Gastrocnemius medialis (tissue), 4 donors: Measurements from ENCODE around the gene YTHDF1. TPM values are rescaled to one million over a fixed set of nuclear protein-coding genes. Genes with fewer than 3 reads are reported as not detected.
A peak's percentile ranks its signal among the peaks of the same experiment; 100 is the strongest.

ENCODE experiments used
- ATAC-seq, 2 donors: fragments of 150-250 bp; one replicate each; pipeline ENCODE4 v1.9.1; 2016
- DNase-seq, 2 donors: peaks; one replicate each; pipeline ENCODE4 v3.0.0-alpha.2; 2019
- H3K27ac ChIP-seq, 4 donors: fragments of 200-600 bp; sonication (generic); 1 replicate in 1 of 4; 2 replicates in 3 of 4; pipeline ENCODE4 v1.5.1; 2016 to 2018; ENCODE audit warnings: mild to moderate bottlenecking in 2 of 4, moderate library complexity in 1 of 4
- H3K27me3 ChIP-seq, 3 donors: fragments of 200-600 bp; sonication (generic) in 2 of 3; 1 replicate in 1 of 3; 2 replicates in 2 of 3; pipeline versions ENCODE4 v1.5.1 to v1.6.0; 2016 to 2019; ENCODE audit warnings: mild to moderate bottlenecking in 1 of 3, moderate library complexity in 1 of 3
- H3K36me3 ChIP-seq, 2 donors: fragments of 200-600 bp; sonication (generic) in 1 of 2; one replicate each; pipeline ENCODE4 v1.5.1; 2017 to 2018
- H3K4me1 ChIP-seq, 2 donors: fragments of 200-600 bp; sonication (generic) in 1 of 2; one replicate each; pipeline ENCODE4 v1.5.1; 2016 to 2017; ENCODE audit warnings: mild to moderate bottlenecking in 2 of 2
- H3K4me3 ChIP-seq, 4 donors: fragments of 200-600 bp; sonication (generic) in 3 of 4; 1 replicate in 1 of 4; 2 replicates in 3 of 4; pipeline ENCODE4 v1.5.1; 2016 to 2019; ENCODE audit warnings: mild to moderate bottlenecking in 2 of 4
- H3K9me3 ChIP-seq, 3 donors: fragments of 200-600 bp; sonication (generic) in 2 of 3; 1 replicate in 1 of 3; 2 replicates in 2 of 3; pipeline ENCODE4 v1.5.1; 2016 to 2019
- POLR2A ChIP-seq, 2 donors: fragments of 450-650 bp; IDR thresholded peaks; one replicate each; pipeline ENCODE4 v1.6.1; 2017; ENCODE audit warnings: antibody characterized with exemption in 2 of 2, mild to moderate bottlenecking in 2 of 2, moderate library complexity in 2 of 2
- in situ Hi-C, 4 donors: fragments of 200-750 bp; cut with MboI; loops; one replicate each; pipeline versions ENCODE4 v1.15.0 to v1.8.0; 2017; ENCODE audit warnings: low sequenced_read_pairs in 4 of 4
- intact Hi-C: fragments of 100-400 bp; cut with DNase I; formaldehyde crosslinking; loops from one replicate; pipeline ENCODE4 v1.15.1; 2023; ENCODE audit warnings: low total_unique reads
- total RNA-seq, 4 donors: library from RNA; depleted of rRNA; stranded (reverse); fragments of >200 nt; gene quantifications; one replicate each; pipeline versions ENCODE4 v1.1.0 to v1.2.3, GENCODE V29; 2016
- TF ChIP-seq, protein P1 (sequence below), 5 experiments: fragments of 450-650 bp in 3 of 5; fragments of 200-600 bp in 2 of 5; sonication (generic) in 2 of 5; IDR thresholded peaks in 4 of 5; conservative IDR thresholded peaks in 1 of 5; 1 replicate in 4 of 5; 2 replicates in 1 of 5; pipeline ENCODE4 v1.5.1; 2016 to 2019; ENCODE audit warnings: antibody characterized with exemption in 5 of 5, mild to moderate bottlenecking in 3 of 5, moderate library complexity in 3 of 5

Gene YTHDF1
- total RNA-seq, 4 donors from 2014 or later, result 37.1 to 45.7 (median 40.4) TPM

DNA sequence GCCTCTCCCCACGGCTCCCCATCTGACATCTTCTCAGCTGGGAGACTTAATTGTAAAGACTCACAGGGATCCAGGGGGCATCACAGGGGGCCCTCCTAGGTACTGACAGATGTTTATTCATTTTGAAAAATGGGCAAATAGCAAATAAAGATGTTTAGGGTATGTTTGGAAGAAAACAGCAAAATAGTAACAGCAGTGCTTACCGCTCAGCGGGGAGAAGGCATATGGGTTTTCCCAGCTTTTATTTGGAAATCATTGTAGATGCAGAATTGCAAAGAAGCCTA lies 17.1 kb upstream of the YTHDF1 start:
- H3K9me3 ChIP-seq, result no peaks in the 10 kb centered on the region
- no peak overlapping the region for H3K4me3 ChIP-seq
- H3K4me1 ChIP-seq, result no peaks in the 10 kb centered on the region
- DNase-seq (no peak), ATAC-seq (no peak)
- peaks cover 28 to 42% (median 37%) of the 10 kb centered on the region in 3 donors for H3K27me3 ChIP-seq
- TF ChIP-seq, protein P1, sequence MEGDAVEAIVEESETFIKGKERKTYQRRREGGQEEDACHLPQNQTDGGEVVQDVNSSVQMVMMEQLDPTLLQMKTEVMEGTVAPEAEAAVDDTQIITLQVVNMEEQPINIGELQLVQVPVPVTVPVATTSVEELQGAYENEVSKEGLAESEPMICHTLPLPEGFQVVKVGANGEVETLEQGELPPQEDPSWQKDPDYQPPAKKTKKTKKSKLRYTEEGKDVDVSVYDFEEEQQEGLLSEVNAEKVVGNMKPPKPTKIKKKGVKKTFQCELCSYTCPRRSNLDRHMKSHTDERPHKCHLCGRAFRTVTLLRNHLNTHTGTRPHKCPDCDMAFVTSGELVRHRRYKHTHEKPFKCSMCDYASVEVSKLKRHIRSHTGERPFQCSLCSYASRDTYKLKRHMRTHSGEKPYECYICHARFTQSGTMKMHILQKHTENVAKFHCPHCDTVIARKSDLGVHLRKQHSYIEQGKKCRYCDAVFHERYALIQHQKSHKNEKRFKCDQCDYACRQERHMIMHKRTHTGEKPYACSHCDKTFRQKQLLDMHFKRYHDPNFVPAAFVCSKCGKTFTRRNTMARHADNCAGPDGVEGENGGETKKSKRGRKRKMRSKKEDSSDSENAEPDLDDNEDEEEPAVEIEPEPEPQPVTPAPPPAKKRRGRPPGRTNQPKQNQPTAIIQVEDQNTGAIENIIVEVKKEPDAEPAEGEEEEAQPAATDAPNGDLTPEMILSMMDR (IDR thresholded peaks at IDR 0.05 in 4 of 5, conservative IDR thresholded peaks at IDR 0.05 in 1 of 5), result no peak
- TF ChIP-seq POLR2A (IDR thresholded peaks at IDR 0.05), result no peak
- intact Hi-C loops (no loop called here), in situ Hi-C loops (no loop called here)
- no peak overlapping the region for H3K27ac ChIP-seq
- no peaks in the 10 kb centered on the region for H3K36me3 ChIP-seq

DNA sequence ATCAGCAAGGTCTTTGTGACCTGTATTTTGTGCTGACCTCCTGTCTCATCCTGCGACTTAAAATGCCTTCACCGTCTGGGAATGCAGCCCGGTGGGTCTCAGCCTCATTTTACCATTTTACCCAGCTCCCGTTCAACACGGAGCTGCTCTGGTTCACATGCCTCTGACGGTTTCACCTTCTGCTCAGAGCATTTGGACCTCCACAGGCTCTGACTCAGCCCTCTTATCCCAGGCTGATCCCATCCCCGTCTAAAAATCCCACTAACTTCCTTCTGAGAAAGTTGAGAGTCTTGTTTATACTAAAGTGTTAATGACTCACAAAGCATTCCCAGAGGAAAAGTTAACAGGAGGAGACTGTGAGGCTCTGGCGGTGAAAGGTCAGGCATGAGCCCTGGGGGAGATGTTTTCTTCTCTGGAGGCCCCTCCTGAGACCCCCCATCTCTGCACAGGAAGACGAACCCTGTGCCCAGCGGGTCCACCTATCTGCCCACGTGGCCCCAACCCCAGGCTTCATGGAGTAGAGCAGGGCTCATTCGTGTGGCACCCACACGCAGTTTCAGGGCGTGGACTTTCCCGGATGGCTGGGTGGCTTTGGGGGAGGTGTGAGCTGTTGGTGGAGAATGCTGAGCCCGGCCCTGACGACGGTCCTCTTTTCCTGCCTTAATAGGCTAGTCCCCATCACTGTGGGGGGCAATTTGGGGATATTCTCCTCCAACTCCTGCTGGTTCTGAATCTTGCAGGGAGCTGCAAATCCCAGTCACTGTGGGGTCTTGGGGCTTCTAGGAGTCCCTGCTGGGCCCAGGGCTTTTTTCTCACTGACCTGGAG lies 16.5 kb upstream of the YTHDF1 start:
- ATAC-seq, result no peak
- DNase-seq, result no peak
- in situ Hi-C loops (no loop called here), intact Hi-C loops (no loop called here)
- H3K4me1 ChIP-seq, result no peaks in the 10 kb centered on the region
- peaks cover 28 to 37% (median 36%) of the 10 kb centered on the region in 3 donors for H3K27me3 ChIP-seq
- TF ChIP-seq POLR2A (IDR thresholded peaks at IDR 0.05), result no peak
- TF ChIP-seq, protein P1 (IDR thresholded peaks at IDR 0.05 in 4 of 5, conservative IDR thresholded peaks at IDR 0.05 in 1 of 5), result no peak
- no peaks in the 10 kb centered on the region for H3K36me3 ChIP-seq
- no peak overlapping the region for H3K4me3 ChIP-seq
- H3K27ac ChIP-seq, result no peak overlapping the region
- no peaks in the 10 kb centered on the region for H3K9me3 ChIP-seq

GRCh38 chr20:63230800-63231268 lies 14.9 kb upstream of the YTHDF1 start:
- H3K27ac ChIP-seq, result no peak overlapping the region
- H3K4me3 ChIP-seq, result no peak overlapping the region
- no peaks in the 10 kb centered on the region for H3K4me1 ChIP-seq
- intact Hi-C loops, result no loop called here
- no peak for ATAC-seq
- TF ChIP-seq, protein P1 (IDR thresholded peaks at IDR 0.05 in 4 of 5, conservative IDR thresholded peaks at IDR 0.05 in 1 of 5), result peak in 3 of 5 experiments; percentile 19 to 37 (median 22)
- no peak for TF ChIP-seq POLR2A (IDR thresholded peaks at IDR 0.05)
- DNase-seq, result peak in 1 of 2 donors; percentile 24
- no peaks in the 10 kb centered on the region for H3K36me3 ChIP-seq
- no peaks in the 10 kb centered on the region for H3K9me3 ChIP-seq
- in situ Hi-C loops, result no loop called here
- H3K27me3 ChIP-seq, result peaks cover 24 to 37% (median 27%) of the 10 kb centered on the region in 3 donors

DNA sequence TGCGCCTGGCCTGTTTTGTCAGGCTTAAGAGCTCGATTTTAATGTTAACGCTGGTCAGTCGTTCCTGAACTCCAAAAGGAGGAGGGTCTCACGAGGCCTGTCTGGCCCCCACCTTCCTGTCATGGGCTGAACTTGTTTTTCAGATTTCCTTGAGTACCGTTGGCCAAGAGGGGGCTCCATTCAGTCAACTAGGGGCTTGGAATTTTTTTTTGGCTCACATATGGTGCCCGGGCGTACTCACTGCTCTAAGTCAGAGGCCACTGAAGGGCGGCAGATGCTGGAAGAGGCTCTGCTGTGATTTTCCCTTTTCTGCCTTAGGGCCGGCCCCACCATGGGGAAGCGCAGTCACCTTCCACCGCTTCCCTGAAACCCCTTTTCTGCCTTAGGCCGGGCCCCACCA lies 12.9 kb upstream of the YTHDF1 start:
- H3K27ac ChIP-seq, result no peak overlapping the region
- DNase-seq (no peak), ATAC-seq (no peak)
- H3K4me1 ChIP-seq, result no peaks in the 10 kb centered on the region
- intact Hi-C loops, result no loop called here
- H3K27me3 ChIP-seq, result peaks cover 10 to 24% (median 13%) of the 10 kb centered on the region in 3 donors
- TF ChIP-seq POLR2A (IDR thresholded peaks at IDR 0.05), result no peak
- TF ChIP-seq, protein P1 (IDR thresholded peaks at IDR 0.05 in 4 of 5, conservative IDR thresholded peaks at IDR 0.05 in 1 of 5), result no peak
- no peaks in the 10 kb centered on the region for H3K36me3 ChIP-seq
- in situ Hi-C loops, result no loop called here
- no peak overlapping the region for H3K4me3 ChIP-seq
- H3K9me3 ChIP-seq, result no peaks in the 10 kb centered on the region
